Tibial nerve (tissue), 4 donors: Measurements from ENCODE around the gene MED12L. TPM values are rescaled to one million over a fixed set of nuclear protein-coding genes. Genes with fewer than 3 reads are reported as not detected.

Experiments
- DNase-seq, 2 donors: peaks; one replicate each; pipeline ENCODE4 v3.0.0-alpha.2; 2019; ENCODE audit warnings: low spot score in 2 of 2
- H3K27ac ChIP-seq, 4 donors: fragments of 200-600 bp; sonication (generic) in 3 of 4; one replicate each; pipeline ENCODE4 v1.5.1; 2017 to 2019; ENCODE audit warnings: mild to moderate bottlenecking in 1 of 4
- H3K27me3 ChIP-seq, 2 donors: fragments of 200-600 bp; sonication (generic) in 1 of 2; one replicate each; pipeline versions ENCODE4 v1.5.1 to v1.6.0; 2017 to 2019
- H3K36me3 ChIP-seq, 3 donors: fragments of 200-600 bp; sonication (generic); one replicate each; pipeline ENCODE4 v1.5.1; 2018 to 2019
- H3K4me1 ChIP-seq, 4 donors: fragments of 200-600 bp; sonication (generic) in 3 of 4; one replicate each; pipeline ENCODE4 v1.5.1; 2017 to 2019
- H3K4me3 ChIP-seq, 4 donors: fragments of 200-600 bp; sonication (generic) in 3 of 4; one replicate each; pipeline ENCODE4 v1.5.1; 2017 to 2019; ENCODE audit warnings: mild to moderate bottlenecking in 1 of 4, moderate library complexity in 1 of 4
- H3K9me3 ChIP-seq, 4 donors: fragments of 200-600 bp; sonication (generic) in 3 of 4; one replicate each; pipeline ENCODE4 v1.5.1; 2017 to 2019
- EP300 ChIP-seq, 2 donors: sonication (generic); formaldehyde crosslinking; IDR thresholded peaks; one replicate each; pipeline ENCODE4 v1.6.1; 2017; ENCODE audit warnings: antibody characterized with exemption in 2 of 2, mild to moderate bottlenecking in 1 of 2
- POLR2A ChIP-seq, 2 donors: fragments of 450-650 bp; IDR thresholded peaks; one replicate each; pipeline ENCODE4 v1.6.1; 2017; ENCODE audit warnings: antibody characterized with exemption in 2 of 2, mild to moderate bottlenecking in 2 of 2, moderate library complexity in 2 of 2
- WGBS, 2 donors: methylation state at CpG; one replicate each; pipeline ENCODE4 v1.1.5; 2018; 5-methylcytosine and 5-hydroxymethylcytosine counted together
- total RNA-seq, 4 donors: library from RNA; depleted of rRNA; stranded (reverse); fragments of >200 nt; gene quantifications; one replicate each; pipeline ENCODE4 v1.1.0, GENCODE V29; 2016
- TF ChIP-seq, protein P1 (sequence below), 5 experiments: fragments of 200-600 bp in 3 of 5; fragments of 450-650 bp in 2 of 5; sonication (generic) in 3 of 5; IDR thresholded peaks; one replicate each; pipeline ENCODE4 v1.5.1; 2016 to 2019; ENCODE audit warnings: antibody characterized with exemption in 5 of 5, mild to moderate bottlenecking in 3 of 5, moderate library complexity in 2 of 5

MED12L gene
- total RNA-seq, 4 donors from 2014 or later = 1.2 to 5.9 (median 2.4) TPM

DNA sequence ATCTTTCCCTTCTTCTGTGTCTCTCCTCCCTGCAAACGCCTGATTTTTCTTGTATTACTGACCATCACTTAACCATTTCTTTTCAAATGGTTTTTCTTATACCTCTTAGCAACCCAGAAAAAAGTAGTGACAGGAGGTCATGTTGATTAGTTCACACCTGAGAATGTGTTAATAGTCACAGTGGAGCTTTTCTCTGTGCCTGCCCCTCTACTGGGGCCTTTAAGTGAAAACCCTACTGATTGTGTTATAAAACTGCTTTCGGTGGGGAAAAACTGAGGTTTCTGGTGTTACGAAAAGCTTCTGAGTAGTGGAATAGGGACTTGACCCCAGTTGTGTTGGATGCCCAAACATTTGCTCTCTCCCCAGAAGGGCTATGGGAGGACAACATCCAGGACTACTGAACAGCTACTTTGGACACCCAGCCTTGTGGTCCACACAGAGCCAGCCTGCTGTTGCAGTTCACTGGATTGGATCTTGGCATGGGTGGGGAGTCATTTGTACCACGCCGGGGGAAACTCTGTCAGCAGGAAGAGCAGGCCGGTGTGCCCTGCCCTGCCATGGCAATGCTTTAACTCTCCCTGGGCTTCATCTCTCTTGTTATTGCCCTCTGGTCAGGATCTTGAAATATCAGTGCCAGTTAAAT is 220.8 kb downstream of the MED12L start:
- 82 to 90% methylated on average over 6 of the region's 6 CpGs for WGBS, 2 donors
- Histone ChIP-seq H3K4me3 (no peak overlapping the region), H3K27me3 (no peaks in the 10 kb centered on the region), H3K9me3 (no peaks in the 10 kb centered on the region), H3K36me3 (no peaks in the 10 kb centered on the region), H3K27ac (no peak overlapping the region), H3K4me1 (peaks cover 0 to 3% (median 0%) of the 10 kb centered on the region in 4 donors)
- TF ChIP-seq POLR2A (IDR thresholded peaks at IDR 0.05) (no peak), EP300 (IDR thresholded peaks at IDR 0.05) (no peak)
- TF ChIP-seq, protein P1, sequence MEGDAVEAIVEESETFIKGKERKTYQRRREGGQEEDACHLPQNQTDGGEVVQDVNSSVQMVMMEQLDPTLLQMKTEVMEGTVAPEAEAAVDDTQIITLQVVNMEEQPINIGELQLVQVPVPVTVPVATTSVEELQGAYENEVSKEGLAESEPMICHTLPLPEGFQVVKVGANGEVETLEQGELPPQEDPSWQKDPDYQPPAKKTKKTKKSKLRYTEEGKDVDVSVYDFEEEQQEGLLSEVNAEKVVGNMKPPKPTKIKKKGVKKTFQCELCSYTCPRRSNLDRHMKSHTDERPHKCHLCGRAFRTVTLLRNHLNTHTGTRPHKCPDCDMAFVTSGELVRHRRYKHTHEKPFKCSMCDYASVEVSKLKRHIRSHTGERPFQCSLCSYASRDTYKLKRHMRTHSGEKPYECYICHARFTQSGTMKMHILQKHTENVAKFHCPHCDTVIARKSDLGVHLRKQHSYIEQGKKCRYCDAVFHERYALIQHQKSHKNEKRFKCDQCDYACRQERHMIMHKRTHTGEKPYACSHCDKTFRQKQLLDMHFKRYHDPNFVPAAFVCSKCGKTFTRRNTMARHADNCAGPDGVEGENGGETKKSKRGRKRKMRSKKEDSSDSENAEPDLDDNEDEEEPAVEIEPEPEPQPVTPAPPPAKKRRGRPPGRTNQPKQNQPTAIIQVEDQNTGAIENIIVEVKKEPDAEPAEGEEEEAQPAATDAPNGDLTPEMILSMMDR (IDR thresholded peaks at IDR 0.05) = no peak
- no peak for DNase-seq

DNA sequence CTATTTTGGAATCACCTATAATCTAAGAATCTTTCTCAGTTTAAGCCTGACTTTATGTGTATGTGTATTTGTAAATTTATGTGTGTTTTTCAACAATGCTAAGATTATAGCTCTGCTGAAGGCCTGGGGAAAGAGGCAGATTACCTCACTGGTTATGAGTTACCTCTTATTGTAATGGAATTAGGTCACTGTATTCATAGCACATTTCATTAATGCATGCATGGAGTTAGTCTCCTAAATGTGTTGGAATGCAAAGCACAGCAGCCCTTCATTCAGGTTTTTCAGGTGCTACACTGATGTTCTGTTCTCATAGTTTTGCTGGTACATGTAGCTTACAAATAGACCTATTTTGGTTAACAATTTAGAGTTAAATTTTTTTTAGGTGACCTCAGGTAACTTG is 221.7 kb downstream of the MED12L start:
- Histone ChIP-seq H3K36me3 (no peaks in the 10 kb centered on the region), H3K4me1 (peaks cover 0 to 3% (median 0%) of the 10 kb centered on the region in 4 donors), H3K27me3 (no peaks in the 10 kb centered on the region), H3K9me3 (no peaks in the 10 kb centered on the region), H3K4me3 (no peak overlapping the region), H3K27ac (no peak overlapping the region)
- TF ChIP-seq POLR2A (IDR thresholded peaks at IDR 0.05) = no peak
- TF ChIP-seq, protein P1 (IDR thresholded peaks at IDR 0.05) = no peak
- DNase-seq = no peak

DNA sequence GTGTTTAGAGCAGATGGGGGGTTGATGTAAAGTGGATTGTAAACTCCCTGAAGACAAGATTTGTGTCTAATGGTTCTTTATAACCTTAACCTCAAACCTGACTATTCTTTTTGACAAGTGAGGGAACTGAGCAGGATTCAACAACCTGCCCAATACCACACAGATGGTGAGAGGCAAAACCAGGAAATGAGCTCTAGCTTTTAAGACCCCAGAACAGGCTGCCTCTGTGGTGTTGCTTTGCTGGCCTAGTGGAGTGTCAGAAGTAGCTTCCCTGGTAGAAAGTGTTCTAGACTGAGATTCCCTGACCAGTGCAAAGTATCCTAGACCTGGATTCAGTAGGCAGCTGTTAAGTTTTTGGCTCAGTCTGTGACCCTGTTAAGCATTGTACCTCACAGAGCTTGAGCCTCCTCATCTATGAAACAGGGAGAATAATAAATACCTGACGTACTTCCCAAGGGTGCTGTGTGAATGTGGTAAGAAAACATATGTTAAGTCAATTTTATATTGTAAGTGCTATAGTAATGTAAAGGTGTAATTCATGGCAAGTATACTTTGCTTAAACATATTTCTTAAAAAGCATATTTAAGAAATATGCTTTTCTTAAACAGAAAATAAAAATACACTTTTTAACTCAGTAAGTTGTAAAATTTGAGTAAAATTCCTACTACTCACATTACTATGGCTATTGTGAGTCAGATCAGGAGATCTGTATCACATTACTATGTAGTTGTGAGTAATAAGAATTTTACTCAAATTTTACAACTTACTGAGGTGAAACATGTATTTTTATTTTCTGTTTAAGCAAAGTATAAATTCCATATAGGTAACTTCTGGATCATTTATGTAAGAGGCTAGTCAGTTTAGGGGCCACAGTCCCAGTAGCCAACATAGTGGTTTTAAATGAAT is 222.4 kb downstream of the MED12L start:
- no peaks in the 10 kb centered on the region for H3K27me3 ChIP-seq
- H3K36me3 ChIP-seq = no peaks in the 10 kb centered on the region
- no peak for DNase-seq
- no peak overlapping the region for H3K27ac ChIP-seq
- H3K4me1 ChIP-seq = peaks cover 0 to 3% (median 0%) of the 10 kb centered on the region in 4 donors
- TF ChIP-seq, protein P1 (IDR thresholded peaks at IDR 0.05) = no peak
- WGBS, 2 donors = 81 to 100% methylated on average over 1 of the region's 1 CpG
- no peaks in the 10 kb centered on the region for H3K9me3 ChIP-seq
- H3K4me3 ChIP-seq = no peak overlapping the region

DNA sequence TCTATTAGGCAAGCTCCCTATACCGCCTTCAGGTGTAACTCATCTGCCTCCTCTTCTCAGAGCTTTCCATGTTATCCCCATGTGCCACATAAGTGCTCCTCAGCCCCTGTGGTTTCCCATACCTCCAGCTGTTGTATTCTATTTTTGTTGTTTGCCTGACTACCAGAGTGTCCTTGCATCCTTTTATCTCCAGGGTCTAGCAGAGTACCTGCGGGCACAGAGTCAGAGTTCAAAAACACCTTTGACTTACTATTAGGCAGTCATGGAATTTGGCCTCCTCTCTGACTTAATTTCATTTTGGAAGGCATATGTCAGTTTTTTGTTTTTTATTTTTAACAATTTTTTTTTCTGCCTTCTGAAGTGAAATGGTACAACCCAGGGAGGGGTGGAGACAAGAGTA is 224.1 kb downstream of the MED12L start:
- Histone ChIP-seq H3K4me3 (no peak overlapping the region), H3K36me3 (no peaks in the 10 kb centered on the region), H3K9me3 (no peaks in the 10 kb centered on the region), H3K4me1 (peaks cover 0 to 3% (median 0%) of the 10 kb centered on the region in 4 donors), H3K27ac (no peak overlapping the region), H3K27me3 (no peaks in the 10 kb centered on the region)
- no peak for DNase-seq
- TF ChIP-seq EP300 (IDR thresholded peaks at IDR 0.05) (no peak), POLR2A (IDR thresholded peaks at IDR 0.05) (no peak)
- TF ChIP-seq, protein P1 (IDR thresholded peaks at IDR 0.05) = no peak
- WGBS, 2 donors = 99 to 100% methylated on average over 2 of the region's 2 CpGs

DNA sequence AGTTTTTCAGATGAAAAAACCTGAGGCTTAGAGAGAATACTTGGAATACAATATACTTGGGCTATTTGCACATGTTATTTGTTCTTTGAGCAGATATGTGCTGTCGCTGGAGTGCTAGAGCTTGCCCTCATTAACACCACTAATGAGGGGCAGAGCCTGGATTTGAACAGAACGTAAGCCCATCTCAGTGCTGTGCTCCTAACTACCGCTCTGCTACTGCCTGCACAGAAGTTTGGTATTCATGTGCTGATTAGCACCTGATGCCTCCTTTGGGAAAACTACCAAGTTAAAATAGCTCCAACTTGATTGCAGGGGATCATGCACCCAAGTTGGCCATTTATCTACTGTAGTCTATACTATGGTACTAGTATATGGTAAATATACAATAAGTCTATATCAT is 227.5 kb downstream of the MED12L start:
- H3K36me3 ChIP-seq = no peaks in the 10 kb centered on the region
- peaks cover 0 to 6% (median 0%) of the 10 kb centered on the region in 4 donors for H3K9me3 ChIP-seq
- no peak for DNase-seq
- H3K27ac ChIP-seq = no peak overlapping the region
- no peaks in the 10 kb centered on the region for H3K4me1 ChIP-seq
- H3K27me3 ChIP-seq = no peaks in the 10 kb centered on the region
- TF ChIP-seq EP300 (IDR thresholded peaks at IDR 0.05) = no peak
- TF ChIP-seq POLR2A (IDR thresholded peaks at IDR 0.05) = no peak
- TF ChIP-seq, protein P1 (IDR thresholded peaks at IDR 0.05) = no peak
- H3K4me3 ChIP-seq = no peak overlapping the region
- WGBS, 2 donors = 87 to 88% methylated on average over 3 of the region's 3 CpGs
